GOT3 (cell line): ENCODE results near the gene TGFB2.

Source experiments
- DNase-seq: peaks from one replicate; lab custom pipeline; 2025; ENCODE audit warnings: mixed read lengths; lab: John Stamatoyannopoulos, UW

Gene TGFB2

DNA sequence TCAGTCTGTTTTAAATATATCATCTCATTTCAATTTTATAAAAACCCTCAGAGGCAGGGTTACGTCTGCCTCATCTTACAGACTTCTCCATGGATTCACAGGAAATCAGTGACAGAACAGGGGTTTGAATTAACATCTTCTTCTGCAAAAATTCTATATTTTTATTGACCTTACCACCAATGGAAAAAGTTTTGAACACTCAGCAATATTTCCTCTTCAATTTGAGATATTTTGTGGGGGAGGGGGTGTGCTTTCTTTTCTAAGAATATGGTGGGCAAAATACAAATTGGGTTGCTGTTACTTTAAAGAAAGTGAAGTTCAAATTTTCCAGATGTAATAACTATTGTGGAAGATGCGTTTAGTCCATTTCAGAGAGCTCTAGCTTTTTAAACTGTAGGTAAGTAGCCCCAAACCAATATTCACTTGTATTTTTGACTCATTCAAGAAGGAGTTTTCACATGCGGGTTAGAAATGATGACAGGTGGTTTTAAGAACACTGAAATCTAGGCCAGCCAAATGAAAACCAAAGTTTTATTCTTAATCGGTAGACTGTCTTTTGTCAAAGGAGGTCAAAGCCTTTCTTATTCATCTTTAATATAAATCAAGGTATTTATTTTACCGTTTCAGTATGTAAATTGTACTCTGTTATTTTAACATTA lies 17.4 kb downstream of the TGFB2 start:
- no peak for DNase-seq

DNA sequence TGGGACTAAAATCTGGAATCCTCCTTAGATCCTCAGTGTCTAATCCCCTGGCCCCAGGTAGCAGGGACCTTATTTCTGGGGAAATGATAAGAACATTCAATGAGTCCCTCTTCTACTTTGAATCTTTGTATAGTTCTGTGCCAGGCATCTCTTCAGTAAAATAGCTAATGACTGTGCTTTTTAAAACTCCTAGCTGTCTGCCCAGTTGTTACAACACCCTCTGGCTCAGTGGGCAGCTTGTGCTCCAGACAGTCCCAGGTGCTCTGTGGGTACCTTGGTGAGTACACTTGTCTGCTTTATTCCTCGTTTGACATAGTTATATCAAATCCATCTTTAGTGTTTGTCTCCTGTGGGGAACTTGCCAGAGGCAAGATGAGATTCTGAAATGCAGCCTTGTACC lies 18.0 kb downstream of the TGFB2 start:
- DNase-seq = no peak

DNA sequence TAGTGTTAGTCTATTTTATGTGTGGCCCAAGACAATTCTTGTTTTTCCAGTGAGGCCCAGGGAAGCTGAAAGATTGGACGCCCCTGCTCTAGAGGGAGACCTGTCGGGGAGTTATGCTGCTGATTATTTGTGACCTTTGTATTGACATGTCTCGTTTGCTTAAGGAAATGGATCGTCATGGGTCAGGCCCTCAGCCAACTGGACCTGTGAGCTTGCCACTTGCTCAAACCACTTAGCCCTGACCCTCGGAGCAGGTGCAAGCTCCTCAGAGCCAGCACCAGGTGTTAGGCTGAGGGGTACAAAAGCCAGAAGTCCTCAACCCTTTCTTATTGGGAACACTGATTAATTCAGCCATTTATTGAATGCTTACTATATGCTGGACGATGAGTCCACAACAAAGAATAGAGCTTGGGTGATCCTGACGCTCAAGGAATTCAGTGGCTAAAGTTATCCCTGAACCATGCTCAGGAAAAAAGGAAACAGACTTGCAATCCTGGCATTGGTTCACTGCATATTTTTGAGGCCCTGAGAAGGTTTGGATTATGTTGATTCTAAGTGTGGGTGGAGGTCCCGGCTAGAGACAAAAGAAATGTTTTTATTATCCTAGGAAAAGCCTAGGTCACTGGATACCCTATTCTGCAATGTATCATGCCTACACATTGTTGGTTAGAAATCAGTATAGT lies 19.0 kb downstream of the TGFB2 start:
- no peak for DNase-seq

DNA sequence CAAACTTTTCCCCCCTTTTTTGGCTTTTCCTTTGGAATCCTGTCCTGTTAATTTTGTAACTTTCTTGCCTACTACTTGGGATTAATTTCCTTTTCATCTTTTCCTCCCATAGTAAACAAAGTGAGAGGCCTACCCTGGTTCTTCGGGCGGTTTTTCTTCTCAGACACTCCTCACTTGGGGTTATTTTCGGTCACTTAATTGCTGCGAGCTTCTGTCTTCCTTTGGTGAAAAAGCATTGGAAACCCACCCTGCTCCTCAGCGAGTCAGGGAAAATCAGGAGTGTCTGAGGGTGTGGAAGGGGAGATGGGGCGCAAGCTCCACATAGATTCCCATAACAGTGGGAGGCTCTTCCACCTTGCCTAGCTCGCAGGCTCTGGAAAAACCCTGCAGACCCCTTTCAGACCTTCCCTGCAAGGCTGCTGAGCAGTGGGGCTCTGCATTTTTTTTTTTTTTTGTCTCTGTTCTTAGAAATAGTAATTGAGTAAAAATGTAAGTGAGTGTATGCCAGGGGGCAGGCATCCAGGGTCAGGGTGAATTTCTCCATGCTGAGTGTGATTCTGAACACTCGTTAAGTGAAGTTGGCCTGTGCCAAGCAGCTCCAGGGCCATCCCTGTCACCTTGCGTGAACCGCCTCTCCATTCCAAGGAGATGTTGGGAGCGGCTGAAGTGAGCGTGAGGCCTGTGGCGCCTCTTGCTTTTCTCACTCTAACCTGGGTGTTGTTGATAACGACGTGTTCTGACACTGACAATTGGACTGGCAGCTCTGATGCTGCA lies 20.3 kb downstream of the TGFB2 start:
- DNase-seq = no peak

DNA sequence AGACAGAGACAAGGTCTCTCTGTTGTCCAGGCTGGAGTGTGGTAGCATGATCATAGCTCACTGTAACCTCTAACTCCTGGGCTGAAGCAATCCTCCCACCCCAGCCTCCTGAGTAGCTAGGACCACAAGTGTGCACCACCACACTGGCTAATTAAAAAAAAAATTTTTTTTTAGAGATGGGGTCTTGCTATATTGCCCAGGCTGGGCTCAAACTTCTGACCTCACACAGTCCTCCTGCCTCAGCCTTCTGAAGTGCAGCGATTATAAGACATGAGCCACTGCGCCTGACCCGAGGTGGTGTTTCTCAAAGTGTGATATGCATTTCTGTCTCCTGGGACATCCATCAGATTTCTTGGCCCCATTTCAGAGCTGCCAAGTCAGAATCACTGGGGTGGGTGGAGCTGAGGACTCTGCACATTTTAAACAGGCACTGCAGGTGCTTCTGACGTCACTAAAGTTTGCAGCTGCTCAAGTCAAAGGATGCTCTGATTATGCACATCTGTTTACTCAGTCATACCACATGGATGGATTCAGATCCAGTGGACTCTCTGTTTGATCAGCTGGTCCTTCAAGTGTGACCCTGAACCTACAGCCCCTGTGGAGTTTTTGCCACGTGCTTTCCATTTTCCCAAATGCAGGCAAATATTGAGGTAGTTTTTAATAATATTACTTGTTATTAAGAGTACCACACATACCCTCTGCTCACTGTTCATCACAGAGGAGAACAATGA lies 21.4 kb downstream of the TGFB2 start:
- DNase-seq = no peak

DNA sequence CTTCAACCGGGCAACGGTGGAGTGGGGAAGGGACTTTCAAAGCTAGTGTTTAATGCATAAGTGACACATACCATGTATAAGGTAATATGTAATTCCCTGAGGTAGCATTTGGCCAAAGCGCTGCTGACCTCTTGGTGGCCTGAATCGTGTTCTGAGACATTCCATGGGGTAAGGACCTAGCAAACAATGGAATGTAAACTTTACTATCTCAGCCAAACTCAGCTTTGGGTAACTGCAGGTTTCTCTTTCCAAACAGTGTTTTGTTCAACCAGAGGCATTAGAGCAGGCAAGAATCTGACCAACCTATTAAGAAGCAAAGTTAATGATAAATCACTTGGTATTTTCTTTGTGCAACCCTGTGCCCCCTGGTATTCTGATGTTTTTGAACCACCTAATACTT lies 22.0 kb downstream of the TGFB2 start:
- no peak for DNase-seq

DNA sequence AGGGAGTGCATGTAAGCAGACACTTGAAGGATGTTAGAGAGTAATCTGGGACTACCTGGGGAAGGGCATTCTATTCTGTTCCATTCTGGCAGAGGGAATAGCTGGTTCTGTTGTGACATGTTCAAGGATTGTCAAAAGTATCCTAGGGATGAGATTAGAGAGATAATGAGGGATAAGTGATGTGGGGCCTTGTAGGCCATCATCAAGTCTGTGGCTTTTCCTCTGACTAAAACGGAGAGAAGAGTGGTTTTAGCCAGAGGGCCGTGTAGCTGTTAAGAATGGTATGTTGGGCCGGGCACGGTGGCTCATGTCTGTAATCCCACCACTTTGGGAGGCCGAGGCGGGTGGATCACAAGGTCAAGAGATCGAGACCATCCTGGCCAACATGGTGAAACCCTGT lies 23.6 kb downstream of the TGFB2 start:
- no peak for DNase-seq

DNA sequence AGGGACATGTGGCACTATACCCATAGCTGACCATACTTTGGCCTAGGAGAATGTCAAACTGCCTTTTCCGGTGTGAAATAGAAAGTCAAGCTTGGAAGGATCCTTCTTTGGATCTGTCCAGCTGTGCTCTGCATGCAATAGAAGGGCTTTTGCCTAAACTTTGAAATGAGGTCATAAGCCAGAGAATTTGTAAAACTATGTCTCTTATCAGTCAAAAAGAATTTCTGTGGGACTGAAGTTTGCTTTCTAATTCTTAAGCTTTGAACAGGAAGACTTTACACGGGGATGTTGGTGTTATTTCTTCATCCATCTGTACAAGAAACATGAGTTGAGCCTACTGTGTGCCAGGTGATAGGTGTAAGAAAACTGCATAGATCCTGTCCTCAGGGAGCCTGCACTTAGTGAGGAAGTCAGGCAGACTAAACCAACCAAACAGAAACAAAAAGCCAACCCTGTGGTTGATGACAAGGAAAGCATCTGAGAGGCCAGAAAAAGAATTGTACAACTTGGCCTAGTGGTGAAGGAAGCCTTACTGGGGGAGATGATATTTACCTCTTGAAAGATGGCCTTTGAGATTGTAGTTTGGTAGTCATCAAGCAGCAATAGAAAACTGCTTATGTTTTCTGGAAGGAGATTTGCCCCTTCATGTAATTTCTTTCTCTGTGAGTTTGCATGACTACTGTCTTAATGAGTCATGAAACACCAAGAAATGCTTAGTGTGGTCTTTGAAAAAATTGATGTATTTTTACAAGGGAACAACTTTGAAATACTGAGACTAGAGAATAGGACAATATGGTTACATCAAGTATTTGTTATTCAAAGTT lies 24.8 kb downstream of the TGFB2 start:
- DNase-seq = no peak

DNA sequence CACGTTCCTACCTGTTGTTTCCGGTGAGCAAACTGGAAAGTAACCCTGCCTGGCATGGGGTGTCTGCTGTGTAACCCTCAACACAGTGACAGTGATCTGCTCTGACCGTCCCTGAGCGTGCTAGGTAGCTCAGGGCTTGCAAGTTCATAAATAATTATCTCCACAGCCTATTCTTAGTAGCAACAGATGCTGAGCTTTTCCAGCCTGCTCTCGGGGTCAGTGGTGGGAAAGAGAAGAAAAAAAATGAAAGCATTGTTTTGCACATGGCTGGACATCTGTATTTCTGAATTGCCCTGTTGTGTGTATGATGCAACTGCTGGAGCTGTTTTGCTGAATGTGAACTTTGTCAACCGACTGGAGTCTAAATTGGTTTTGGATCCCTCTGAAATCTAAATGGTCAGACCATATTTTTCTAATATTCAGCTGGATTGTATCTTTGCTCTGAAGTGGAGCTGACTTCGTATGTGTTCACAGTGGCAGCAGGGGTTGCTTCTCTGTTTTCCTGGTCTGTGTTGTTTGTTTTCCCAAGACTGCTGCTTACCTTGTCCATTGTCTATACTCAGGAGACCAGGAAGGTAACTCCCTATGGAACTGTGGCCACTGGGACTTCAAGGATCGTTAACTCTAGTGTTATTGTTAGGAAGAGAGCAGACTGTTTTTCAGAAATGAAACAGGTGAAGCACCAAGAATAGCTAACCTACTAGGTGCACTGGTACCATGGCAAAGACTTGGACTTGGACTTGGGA lies 27.0 kb downstream of the TGFB2 start:
- no peak for DNase-seq

DNA sequence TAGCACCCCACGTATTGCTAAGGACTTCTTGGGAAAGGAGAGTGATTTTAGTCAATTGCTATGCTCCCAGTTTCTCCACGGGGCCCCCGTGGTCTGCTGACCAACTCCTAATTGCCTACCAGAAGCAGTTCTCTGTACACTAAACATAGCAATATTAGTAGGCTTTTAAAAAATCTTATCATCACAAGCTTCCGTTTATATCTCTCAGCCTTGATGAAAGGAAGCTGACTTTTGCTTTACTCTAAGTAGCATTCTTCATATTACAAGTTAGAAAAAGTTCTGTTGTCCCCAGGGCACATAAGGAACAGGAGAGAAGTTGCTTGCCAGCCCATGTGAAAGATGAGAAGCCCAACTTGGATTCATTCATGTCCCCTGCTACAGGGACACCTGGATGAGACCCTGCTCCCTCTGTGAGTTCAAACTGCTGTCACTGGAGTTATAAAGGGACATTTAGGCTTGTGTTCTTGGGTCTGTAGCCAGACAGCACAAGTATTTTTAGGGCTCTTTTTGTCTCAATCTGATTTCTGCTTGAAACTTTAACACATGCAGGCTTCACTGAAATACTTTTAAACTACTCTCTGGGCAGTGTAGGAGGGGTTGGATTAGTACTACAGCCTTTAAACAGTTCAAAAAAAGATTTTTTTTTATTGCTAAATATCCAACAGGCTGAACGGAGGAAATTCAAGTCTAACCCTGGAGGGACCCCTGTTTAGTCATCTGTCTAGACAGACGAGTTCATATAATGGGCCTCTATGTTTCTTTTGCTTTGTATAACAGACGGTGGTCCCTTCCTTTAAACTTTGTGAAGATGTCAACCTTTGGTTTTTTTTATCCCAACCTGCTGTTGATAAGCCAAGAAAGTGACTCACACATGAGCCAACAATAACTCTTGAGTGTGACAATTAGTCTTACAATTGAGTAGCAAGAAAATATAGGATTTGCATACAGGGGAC lies 29.5 kb downstream of the TGFB2 start:
- no peak for DNase-seq

DNA sequence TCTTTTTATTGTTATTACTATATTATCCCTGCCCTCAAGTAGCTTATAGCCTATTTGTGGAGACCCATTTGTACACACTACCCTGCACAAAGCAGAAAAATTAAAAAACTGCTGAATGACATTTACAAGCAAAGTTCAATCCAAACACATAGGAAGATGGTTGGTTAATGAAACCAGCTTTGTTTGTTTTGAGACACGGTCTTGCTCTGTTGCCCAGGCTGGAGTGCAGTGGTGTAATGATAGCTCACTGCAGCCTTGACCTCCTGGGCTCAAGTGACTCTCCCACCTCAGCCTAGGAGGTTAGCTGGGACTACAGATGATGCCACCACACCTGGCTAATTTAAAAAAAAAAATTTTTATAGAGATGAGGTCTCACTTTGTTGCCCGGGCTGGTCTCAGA lies 31.6 kb downstream of the TGFB2 start:
- DNase-seq = no peak

DNA sequence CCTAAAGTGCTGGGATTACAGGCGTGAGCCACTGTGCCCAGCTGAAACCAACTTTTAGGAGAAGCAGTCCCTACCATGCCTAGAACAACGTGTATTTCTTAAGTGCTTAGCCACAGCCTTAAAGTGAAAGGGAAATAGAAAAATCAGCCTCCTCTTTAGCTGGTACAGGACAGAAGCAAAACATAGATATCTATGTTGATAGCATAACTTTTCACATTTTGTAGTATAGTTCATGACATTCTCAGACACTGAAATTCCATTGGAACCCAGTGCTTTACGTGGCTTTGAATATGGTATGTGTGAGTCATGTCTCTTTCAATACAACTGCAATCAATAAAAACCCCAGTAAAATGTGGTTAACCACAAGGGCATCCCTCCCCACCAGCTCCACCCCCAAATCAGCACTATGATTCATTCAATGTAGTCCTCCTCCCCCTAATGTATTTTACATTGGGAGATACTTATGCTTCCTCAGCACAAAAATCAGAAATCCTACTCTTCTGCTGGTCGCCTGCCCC lies 32.1 kb downstream of the TGFB2 start:
- peak; percentile 33 for DNase-seq

DNA sequence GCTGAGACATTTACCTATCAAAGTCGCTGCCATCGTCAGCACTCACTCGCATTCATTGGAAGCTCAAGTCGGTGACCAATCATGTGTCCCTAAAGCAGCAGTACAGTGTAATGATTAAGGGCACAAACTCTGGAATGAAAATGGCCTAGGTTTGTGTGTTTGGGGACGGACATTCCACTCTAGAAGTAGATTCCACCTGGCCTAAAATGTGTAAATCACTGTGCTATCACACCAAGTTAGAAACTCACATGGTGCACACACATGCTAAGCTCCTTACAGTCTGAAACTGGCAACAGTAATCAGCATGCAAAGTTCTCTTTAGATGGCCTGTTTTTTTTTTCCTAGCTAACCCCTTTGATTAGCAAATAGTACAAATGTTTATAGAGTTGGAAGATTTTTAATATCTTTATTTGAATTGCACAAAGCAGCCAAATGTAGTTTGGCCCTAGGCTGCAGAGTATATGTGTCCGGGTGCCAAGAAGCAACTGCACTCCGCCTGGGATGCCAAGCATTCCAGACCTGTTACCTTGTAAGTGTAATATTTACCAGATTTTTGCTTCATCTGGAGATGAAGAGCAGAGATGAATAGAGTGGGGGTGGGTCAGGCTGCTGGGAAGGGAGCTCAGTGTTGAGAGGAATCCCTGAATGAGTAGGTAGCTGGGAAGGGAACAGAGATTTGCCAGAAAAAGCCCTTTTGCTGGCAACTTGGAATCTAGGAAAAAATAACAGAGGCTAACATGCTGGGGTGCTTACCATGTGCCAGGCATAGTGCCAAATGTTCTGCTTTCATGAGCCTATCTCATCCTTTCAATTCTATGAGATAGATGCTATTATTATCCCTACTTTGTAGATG lies 35.2 kb downstream of the TGFB2 start:
- no peak for DNase-seq

DNA sequence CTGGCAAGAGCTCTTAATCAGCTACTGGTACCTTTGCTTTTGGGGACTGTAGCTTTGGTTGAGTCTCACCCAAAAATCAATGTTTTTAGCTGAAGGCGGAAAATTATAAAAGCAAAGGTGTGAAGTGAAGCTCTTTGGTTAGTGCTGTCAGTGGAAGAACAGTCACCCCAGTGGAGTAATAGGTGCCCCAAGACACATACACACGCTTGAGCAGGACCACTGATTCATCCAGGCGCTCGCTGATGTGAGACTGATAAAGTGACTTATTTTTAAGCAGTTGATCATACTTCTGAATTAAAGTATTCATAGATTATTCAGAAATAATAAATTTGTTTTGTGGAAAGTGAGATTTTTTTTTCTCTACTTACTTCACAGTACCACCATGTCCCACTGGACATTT lies 37.1 kb downstream of the TGFB2 start:
- no peak for DNase-seq

DNA sequence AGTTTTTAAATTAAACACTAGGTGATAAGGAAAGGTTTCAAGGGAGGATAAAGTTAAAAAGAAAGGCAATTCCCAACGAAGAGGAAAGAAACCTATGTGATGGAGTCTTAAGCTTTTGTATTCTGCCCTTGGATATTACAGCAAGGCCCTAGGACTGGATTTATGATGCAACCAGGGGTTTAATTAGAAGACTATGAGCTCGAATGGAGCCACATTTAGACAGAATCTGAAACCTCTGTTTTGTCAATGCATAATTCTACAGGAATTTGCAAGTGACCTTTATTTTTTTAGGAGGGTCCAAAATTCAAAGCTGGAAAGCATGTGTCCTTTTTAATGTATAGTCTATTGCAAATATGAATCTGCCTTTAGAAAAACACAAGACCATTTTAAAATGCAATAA lies 37.9 kb downstream of the TGFB2 start:
- no peak for DNase-seq

DNA sequence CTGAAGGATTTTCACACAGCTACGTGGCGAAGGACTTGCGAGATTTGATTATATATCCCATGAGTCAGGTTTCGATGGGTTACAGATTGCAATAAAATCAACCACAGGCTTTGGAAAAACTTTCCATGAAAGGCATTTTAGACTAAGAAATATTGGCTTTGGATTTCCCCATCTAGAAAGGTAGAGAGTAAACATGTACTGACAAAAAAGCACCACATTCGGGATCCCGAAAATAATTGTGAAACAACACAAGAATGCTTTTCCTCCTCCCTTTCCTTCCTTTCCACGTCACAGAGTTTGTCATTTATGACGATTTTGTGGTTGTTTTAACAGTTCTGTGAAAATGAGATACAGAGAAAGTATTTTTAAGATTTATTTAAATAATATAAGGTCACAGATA lies 38.5 kb downstream of the TGFB2 start:
- no peak for DNase-seq

DNA sequence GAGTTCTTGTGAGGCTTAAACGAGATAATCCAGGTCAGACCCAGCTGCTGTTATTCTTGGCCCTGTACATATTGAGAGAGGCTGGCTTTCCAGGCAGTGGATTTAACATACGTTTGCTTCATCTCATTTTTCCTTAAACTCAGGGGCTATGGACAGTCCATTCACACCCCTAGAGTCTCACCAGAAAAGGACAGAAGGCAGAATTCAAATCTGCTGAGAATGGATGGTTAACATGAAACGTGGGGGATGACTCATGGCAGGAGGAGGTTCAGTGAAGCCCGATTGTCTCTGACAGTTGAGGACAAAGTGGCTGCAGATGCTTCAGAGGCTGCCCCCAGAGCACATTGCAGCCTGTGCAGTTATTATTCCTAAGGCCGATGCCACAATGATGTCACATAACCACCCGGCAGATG lies 39.5 kb downstream of the TGFB2 start:
- no peak for DNase-seq

DNA sequence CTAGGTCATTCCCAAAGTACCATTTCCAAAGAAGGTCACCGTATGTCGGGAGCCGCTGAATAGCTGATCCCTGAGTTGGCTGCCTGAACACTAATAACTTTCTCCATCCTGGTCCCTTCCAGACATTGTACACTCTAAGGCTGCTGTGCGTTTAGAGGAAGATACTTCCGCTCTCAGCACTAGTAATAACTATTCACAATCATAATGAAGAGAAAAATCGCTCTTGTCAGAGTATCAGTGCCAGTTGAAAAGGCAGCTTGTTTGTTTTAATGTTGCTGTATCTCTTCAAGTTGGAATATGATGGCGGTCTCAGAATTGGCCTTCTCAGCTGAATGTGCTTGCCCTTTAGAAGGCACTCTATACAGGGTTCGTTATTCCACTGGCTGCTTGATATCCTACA lies 43.5 kb downstream of the TGFB2 start:
- DNase-seq = no peak

DNA sequence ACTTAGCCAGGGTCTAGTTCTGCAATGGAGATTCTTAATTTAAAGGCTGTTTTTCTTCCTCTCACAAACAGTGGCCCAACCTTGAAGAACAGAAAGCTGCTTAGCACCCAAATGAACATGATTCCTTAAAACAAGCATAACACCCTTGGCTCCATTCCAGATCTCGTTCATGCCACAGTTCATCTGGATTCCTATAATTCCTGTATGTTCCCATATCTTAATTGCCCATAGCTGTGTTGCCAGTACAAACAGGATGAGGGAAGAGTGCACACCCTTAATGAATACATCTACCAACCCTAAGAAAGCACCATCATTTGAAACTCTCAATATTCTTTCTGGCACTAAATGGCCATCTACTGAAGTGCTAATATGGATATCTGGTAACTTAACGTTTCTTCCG lies 45.5 kb downstream of the TGFB2 start:
- DNase-seq = no peak
